Omental fat pad (tissue), 4 donors: ENCODE results near the gene RFFL. TPM values are rescaled to one million over a fixed set of nuclear protein-coding genes. Genes with fewer than 3 reads are reported as not detected.

Source experiments
- ATAC-seq: fragments of 150-250 bp; one replicate; pipeline ENCODE4 v1.9.1; 2016; ENCODE audit warnings: mild to moderate bottlenecking, moderate library complexity; ENCODE audit not compliant: low FRiP score
- DNase-seq: peaks from one replicate; pipeline ENCODE4 v3.0.0-alpha.2; 2019; ENCODE audit warnings: low spot score
- total RNA-seq, 4 donors: library from RNA; depleted of rRNA; stranded (reverse); fragments of >200 nt; gene quantifications; one replicate each; pipeline ENCODE4 v1.1.0, GENCODE V29; 2016
- TF ChIP-seq, protein P1 (sequence below), 3 donors: fragments of 450-650 bp; IDR thresholded peaks; one replicate each; pipeline ENCODE4 v1.5.1; 2016 to 2017; ENCODE audit warnings: antibody characterized with exemption in 3 of 3, mild to moderate bottlenecking in 3 of 3, moderate library complexity in 2 of 3

RFFL gene
- total RNA-seq, 4 donors from 2014 or later = 17.3 to 23.1 (median 19.7) TPM

GRCh38 chr17:35087731-35088355, 24.3 kb upstream of the RFFL start:
- no peak for DNase-seq
- TF ChIP-seq, protein P1, sequence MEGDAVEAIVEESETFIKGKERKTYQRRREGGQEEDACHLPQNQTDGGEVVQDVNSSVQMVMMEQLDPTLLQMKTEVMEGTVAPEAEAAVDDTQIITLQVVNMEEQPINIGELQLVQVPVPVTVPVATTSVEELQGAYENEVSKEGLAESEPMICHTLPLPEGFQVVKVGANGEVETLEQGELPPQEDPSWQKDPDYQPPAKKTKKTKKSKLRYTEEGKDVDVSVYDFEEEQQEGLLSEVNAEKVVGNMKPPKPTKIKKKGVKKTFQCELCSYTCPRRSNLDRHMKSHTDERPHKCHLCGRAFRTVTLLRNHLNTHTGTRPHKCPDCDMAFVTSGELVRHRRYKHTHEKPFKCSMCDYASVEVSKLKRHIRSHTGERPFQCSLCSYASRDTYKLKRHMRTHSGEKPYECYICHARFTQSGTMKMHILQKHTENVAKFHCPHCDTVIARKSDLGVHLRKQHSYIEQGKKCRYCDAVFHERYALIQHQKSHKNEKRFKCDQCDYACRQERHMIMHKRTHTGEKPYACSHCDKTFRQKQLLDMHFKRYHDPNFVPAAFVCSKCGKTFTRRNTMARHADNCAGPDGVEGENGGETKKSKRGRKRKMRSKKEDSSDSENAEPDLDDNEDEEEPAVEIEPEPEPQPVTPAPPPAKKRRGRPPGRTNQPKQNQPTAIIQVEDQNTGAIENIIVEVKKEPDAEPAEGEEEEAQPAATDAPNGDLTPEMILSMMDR (IDR thresholded peaks at IDR 0.05) = no peak
- ATAC-seq = no peak

GRCh38 chr17:35086931-35087573, 23.5 kb upstream of the RFFL start:
- no peak for DNase-seq
- ATAC-seq = no peak
- TF ChIP-seq, protein P1 (IDR thresholded peaks at IDR 0.05) = no peak

- TF ChIP-seq, protein P1 (IDR thresholded peaks at IDR 0.05) = no peak
- DNase-seq (no peak), ATAC-seq (no peak)
These were observed 22.7 kb upstream of the RFFL start for GRCh38 chr17:35086164-35086563.

GRCh38 chr17:35084987-35085386, 21.5 kb upstream of the RFFL start:
- ATAC-seq (no peak), DNase-seq (no peak)
- TF ChIP-seq, protein P1 (IDR thresholded peaks at IDR 0.05) = no peak

GRCh38 chr17:35083071-35083470, 19.6 kb upstream of the RFFL start:
- no peak for DNase-seq
- TF ChIP-seq, protein P1 (IDR thresholded peaks at IDR 0.05) = no peak
- ATAC-seq = no peak

DNA sequence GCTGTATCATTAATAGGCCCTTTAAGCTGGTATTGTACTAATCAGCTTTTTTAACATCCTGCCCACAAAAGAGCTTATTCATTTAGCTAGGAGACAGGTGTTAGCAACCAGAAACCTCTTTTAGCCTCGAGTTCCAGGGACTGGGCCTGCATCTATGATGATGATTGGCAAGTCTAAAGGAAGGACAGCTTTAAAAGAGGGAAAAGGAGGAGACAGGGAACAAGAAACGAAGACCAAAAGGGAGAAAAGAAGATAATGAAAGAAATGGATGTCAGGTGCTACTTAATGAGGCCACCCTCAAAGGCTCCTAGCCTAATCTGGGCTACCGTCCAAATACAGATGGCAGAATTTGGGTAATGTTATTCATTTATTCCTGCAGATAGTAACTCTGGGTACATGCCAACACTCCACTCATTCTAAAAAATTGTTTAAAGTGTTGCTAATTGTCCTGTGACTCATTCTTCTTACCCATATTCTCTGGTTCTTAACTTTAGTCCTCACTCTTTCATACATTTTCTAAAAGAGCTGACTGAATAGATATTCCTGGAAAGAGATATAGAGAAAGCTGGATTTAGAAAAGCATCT, 18.7 kb upstream of the RFFL start:
- TF ChIP-seq, protein P1 (IDR thresholded peaks at IDR 0.05) = no peak
- ATAC-seq (peak; percentile 76), DNase-seq (no peak)

DNA sequence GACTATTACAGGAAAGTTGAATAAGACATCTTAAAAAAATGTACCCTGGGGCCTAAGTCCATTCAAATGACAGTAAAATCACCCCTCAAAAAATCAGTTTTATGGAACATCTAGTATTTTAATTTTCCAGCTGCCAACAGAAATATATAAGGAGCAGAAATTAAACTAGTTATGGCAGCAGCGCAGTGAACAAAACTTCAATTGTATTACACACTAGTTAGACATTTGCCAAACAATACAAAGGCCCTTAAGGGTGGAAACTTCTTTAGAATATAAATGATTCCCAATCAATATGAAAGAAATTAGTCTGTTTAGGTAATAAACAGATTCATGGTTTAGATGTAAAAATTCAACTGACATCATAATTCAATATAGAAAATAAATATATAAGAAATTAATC, 18.1 kb upstream of the RFFL start:
- TF ChIP-seq, protein P1 (IDR thresholded peaks at IDR 0.05) = no peak
- no peak for DNase-seq
- no peak for ATAC-seq
